Kidney glomerular epithelial cell (primary cell): ENCODE results near the gene TBXT.
"Not testable (repeated sequence)": the region's sequence is repeated elsewhere in the genome, so short reads cannot be mapped to it uniquely, and the experiment has no call there.

Experiments
- DNase-seq: peaks from one replicate; lab custom pipeline; 2025; lab: John Stamatoyannopoulos, UW

The TBXT gene

DNA sequence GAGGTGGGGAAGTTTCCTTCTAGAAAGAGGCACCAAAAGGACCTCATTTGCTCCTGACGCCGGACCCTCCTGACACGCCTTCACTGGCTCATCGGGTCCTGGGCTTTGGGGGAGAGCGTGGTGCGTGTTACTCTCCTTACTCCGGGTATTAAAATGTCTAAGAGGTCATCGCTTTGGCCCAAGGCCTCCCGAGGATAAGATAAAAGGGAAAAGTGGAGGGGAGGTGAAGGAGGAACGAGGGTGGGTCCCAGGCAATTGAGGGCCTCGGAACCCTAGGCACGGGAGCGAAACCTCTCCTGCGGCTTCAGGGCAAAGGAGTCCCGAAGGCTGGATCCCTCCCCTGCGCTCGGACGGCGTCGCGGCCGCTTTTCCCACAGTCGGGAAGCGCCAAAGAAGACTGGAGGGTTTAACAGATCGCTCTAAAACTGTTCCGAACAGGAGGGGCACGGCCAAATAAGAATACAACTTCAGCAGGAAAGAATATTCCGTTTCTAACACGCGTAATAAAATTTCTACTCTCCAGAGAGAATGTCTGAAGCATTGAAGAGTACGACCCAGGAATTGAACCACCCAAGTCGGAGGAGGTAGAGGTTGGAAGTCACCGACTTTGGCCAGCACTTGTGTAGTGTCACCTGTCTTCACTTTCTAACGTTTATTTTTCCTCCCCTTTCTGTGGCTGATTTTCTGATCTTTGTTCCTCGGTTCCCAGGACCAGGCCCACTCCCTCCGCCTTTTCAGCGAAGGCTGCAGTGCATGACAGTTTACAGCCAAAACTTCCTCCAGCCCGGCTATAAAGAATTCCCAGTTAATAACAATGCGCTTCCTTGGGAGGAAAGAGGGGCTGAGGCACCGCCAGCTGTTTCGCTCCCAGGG, 2.1 kb upstream of the TBXT start:
- DNase-seq, result no peak

- DNase-seq, result no peak
Observed at GRCh38 chr6:166168616-166169548, 1.2 kb upstream of the TBXT start.

- no peak for DNase-seq
Observed at GRCh38 chr6:166167258-166167731, 356 bp downstream of the TBXT start.

- DNase-seq, result no peak
Observed at GRCh38 chr6:166166314-166167257, 1.1 kb downstream of the TBXT start.

GRCh38 chr6:166165558-166166313, 1.9 kb downstream of the TBXT start:
- DNase-seq, result no peak

DNA sequence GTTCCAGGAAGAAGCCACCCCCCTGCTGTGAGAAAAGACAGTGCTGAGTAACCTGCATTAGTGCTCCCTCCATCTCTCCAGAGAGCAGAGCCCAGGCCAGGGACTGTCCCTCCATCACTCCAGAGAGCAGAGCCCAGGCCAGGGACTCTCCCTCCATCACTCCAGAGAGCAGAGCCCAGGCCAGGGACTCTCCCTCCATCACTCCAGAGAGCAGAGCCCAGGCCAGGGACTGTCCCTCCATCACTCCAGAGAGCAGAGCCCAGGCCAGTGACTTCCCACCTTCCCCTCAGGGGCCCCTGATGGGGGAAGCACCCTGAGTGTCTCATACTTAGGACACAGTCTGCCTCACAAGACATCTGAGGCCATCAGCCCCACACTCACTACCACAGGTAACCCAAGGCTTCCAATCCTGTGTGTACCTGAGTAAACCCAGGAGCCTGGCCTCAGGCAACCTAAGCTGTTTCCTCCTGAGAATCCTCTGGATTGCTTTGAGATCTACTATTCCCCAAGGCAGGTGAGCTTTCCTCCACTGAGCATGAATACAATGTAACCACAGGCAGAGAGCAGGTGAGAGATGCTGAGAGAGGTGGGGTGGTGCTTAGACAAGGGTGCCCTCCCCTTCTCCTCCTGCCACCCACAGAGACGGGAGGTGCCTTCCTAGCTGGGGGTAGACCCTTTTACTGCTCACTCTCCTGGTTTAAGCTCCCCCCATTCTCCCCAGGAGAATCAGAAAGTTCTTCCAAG, 4.9 kb downstream of the TBXT start:
- no peak for DNase-seq

- no peak for DNase-seq
Observed at GRCh38 chr6:166157930-166158617, 9.6 kb downstream of the TBXT start.

DNA sequence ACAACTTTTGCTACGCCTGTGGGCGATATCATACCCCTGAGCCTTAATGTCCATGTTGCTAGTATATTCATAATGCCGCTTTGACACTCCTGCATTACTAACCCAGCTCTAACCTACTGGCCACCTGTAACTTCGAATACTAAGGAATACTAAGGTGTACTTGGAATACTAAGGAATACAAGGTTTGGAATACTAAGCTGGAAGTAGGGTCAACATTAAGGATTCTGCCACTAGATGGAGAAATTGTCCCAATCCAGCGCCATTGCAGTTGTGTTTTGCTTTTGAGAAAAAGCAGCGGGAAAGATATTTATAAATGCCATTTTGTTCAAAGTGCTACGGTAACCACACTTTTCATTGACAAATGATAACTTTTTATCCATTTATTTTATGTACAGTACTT, 10.7 kb downstream of the TBXT start:
- no peak for DNase-seq

- DNase-seq, result no peak
Observed at GRCh38 chr6:166153966-166154365, 13.7 kb downstream of the TBXT start.

GRCh38 chr6:166152660-166153059, 15.0 kb downstream of the TBXT start:
- no peak for DNase-seq

DNA sequence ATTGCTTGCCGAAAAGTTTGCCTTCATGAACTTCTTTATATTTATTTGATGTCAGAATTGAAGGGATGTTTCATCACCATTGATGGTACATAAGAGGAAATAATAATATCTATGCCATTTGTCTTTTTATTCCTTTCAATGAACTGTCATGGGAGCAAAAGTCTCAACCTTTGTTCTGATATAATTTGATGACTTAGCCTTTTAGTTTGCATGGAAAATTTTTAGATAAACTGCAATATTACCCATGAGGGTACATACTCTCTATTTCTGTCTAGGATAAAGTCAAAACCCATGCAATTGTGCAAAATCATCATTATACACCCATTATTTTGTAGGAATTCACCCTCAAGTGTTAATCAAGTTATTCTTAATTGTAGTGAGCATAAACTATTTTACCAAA, 15.9 kb downstream of the TBXT start:
- no peak for DNase-seq

DNA sequence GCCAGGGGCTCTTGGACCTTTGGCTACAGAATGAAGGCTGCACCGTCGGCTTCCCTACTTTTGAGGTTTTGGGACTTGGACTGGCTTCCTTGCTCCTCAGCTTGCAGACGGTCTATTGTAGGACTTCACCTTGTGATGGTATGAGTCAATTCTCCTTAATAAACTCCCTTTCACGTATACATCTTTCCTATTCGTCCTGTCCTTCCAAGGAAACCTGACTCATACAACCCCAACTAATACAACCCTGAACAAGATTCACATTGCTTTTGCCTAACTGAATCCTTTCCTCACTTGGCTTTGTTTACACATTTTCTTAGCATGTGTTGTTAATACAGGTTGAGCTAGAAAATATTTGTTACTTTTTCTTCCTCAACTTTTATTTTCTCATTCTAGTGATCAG, 21.9 kb downstream of the TBXT start:
- DNase-seq, result no peak

GRCh38 chr6:166143011-166143410, 24.6 kb downstream of the TBXT start:
- peak; percentile 2 for DNase-seq

- no peak for DNase-seq
Observed at GRCh38 chr6:166127624-166128472, 39.8 kb downstream of the TBXT start.

GRCh38 chr6:166123115-166123514, 44.5 kb downstream of the TBXT start:
- DNase-seq, result not testable (repeated sequence)

- DNase-seq, result no peak
Observed at GRCh38 chr6:166121726-166122125, 45.9 kb downstream of the TBXT start.

DNA sequence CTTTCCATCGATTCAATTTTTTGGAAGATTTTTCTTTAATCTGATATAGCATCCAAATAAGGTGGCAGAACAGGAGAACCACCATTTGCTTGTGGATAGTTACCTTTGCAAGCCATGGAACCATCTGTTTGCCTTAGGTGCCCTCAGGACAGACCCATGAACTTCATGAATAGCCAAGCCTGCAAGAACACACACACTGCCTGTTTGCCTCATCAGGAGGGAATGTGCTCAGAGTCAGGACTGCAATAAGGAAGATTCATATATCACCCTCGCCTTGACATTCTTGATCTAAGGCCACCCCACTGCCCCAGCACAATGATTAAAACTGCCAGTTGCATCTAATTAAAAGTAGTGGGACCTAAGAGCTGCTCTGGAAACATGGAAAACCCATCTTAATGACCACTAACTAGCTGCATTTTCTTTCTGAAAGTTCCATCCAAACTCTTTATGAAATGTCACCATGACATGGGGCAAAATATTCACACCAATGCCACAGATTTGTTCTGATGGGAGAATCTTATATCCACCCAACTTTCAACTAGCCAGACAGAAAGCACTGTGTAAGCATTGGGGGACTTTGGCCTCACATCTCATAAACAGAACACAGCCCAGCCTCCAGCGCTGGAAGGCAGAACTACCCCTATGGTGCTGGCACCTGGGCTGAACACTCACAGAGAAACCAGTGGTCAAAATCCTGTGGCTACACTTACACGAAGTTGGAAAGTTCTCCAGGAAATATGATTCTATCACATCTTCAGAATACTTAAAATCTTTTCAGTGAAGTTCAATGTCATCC, 48.3 kb downstream of the TBXT start:
- DNase-seq, result no peak

DNA sequence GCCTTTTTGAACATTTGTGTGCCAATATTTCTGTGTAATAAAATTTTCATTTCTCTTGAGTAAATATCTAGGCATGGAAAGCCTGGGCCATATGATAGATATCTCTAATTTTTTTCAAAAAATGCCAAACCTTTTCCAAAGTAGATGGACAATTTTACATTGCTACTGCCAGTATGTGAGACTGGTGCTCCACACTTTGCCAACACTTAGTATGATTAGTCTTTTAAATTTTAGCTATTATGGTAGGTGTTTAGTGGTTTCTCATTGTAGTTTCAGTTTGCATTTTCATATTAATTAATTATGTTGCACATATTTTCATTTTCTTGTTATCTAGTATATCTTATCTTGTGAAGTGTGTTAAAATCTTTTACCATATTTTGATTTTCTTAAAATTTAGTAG, 52.0 kb downstream of the TBXT start:
- no peak for DNase-seq
